Measurements from ENCODE around the gene CPT1B. TPM values are rescaled to one million over a fixed set of nuclear protein-coding genes. Genes with fewer than 3 reads are reported as not detected.
"Not testable (repeated sequence)": the region's sequence is repeated elsewhere in the genome, so short reads cannot be mapped to it uniquely, and the experiment has no call there.

CPT1B gene
- total RNA-seq, 1 donor from 2014 or later, result 118 TPM

DNA sequence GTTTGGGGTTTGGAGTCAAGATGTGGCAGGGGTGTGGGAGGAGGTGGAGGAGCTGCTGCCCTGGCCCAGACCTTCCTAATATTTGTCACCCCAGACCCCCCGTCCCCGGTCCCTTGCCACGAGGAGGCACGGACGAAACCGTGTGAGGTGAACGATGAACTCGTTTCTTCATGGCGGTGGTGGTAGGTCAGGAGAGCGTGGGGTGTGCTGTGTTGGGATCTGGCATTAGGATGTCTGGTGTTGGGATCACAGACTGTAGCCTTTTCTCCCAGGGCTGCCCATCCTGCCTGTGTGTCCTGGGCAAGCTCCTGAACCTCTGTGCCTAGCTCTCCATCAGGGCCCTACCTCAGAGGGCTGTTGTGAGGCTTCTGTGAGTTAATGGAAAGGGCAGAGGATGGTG lies 30.8 kb upstream of the CPT1B start:
- Mint-ChIP-seq H3K36me3 (ENCODE audit: unreplicated experiment) (peaks cover 6% of the 10 kb centered on the region), H3K4me3 (ENCODE audit: unreplicated experiment) (no peak overlapping the region), H3K4me1 (ENCODE audit: low read depth, unreplicated experiment) (no peaks in the 10 kb centered on the region), H3K27me3 (ENCODE audit: unreplicated experiment) (peaks cover 10% of the 10 kb centered on the region), H3K27ac (ENCODE audit: unreplicated experiment) (no peak overlapping the region), H3K9me3 (ENCODE audit: unreplicated experiment) (peaks cover 21% of the 10 kb centered on the region)
- TF ChIP-seq, protein P1, sequence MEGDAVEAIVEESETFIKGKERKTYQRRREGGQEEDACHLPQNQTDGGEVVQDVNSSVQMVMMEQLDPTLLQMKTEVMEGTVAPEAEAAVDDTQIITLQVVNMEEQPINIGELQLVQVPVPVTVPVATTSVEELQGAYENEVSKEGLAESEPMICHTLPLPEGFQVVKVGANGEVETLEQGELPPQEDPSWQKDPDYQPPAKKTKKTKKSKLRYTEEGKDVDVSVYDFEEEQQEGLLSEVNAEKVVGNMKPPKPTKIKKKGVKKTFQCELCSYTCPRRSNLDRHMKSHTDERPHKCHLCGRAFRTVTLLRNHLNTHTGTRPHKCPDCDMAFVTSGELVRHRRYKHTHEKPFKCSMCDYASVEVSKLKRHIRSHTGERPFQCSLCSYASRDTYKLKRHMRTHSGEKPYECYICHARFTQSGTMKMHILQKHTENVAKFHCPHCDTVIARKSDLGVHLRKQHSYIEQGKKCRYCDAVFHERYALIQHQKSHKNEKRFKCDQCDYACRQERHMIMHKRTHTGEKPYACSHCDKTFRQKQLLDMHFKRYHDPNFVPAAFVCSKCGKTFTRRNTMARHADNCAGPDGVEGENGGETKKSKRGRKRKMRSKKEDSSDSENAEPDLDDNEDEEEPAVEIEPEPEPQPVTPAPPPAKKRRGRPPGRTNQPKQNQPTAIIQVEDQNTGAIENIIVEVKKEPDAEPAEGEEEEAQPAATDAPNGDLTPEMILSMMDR (IDR thresholded peaks at IDR 0.05; ENCODE audit: partially characterized antibody, unreplicated experiment), result no peak
- no peak for DNase-seq

DNA sequence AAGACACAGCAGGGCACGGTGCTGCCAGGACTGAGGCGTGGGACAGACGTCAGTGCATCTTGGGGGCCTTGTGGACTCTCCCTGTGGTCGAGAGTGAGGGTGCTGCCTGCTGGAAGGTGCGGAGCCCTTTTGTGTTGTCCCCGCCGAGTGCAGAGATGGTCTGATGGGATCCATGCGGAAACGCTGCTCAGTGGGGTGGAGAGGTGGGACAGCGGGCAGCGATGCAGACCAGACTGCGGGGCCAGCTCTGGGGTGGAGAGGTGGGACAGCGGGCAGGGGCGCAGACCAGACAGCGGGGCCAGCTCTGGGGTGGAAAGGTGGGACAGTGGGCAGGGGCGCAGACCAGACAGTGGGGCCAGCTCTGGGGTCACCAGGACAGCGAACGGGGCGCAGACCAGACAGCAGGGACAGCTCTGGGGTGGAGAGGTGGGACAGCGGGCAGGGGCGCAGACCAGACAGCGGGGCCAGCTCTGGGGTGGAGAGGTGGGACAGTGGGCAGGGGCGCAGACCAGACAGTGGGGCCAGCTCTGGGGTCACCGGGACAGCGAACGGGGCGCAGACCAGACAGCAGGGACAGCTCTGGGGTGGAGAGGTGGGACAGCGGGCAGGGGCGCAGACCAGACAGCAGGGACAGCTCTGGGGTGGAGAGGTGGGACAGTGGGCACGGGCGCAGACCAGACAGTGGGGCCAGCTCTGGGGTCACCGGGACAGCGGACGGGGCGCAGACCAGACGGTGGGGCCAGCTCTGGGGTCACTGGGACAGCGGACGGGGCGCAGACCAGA lies 30.0 kb upstream of the CPT1B start:
- H3K27ac Mint-ChIP-seq (ENCODE audit: unreplicated experiment); H3K36me3 Mint-ChIP-seq (ENCODE audit: unreplicated experiment); H3K4me1 Mint-ChIP-seq (ENCODE audit: low read depth, unreplicated experiment); H3K27me3 Mint-ChIP-seq (ENCODE audit: unreplicated experiment); H3K4me3 Mint-ChIP-seq (ENCODE audit: unreplicated experiment); DNase-seq: not testable (repeated sequence)
- H3K9me3 Mint-ChIP-seq (ENCODE audit: unreplicated experiment), result peaks cover 19% of the 10 kb centered on the region

DNA sequence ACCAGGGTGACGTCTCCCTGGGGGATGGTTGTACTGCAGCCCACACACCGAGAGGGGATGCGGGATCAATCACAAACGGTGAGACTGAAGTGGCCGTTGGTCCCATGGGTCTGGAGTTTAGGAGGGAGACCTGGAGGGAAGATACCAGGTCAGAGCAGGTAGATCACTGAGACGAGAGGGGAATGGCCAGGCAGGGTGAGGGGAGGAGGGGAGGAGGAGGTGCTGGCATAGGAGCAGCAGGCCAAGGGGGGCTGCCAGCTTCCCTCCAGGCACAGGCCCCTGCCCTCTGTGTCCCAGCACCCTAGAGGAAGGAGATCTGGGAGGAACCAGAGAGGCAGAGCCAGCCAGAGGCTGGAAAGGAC lies 29.4 kb upstream of the CPT1B start:
- H3K9me3 Mint-ChIP-seq (ENCODE audit: unreplicated experiment), result peaks cover 19% of the 10 kb centered on the region
- peaks cover 11% of the 10 kb centered on the region for H3K27me3 Mint-ChIP-seq (ENCODE audit: unreplicated experiment)
- peaks cover 3% of the 10 kb centered on the region for H3K4me1 Mint-ChIP-seq (ENCODE audit: low read depth, unreplicated experiment)
- H3K27ac Mint-ChIP-seq (ENCODE audit: unreplicated experiment), result no peak overlapping the region
- TF ChIP-seq, protein P1 (IDR thresholded peaks at IDR 0.05; ENCODE audit: partially characterized antibody, unreplicated experiment), result no peak
- DNase-seq, result no peak
- H3K36me3 Mint-ChIP-seq (ENCODE audit: unreplicated experiment), result peaks cover 6% of the 10 kb centered on the region
- H3K4me3 Mint-ChIP-seq (ENCODE audit: unreplicated experiment), result no peak overlapping the region

DNA sequence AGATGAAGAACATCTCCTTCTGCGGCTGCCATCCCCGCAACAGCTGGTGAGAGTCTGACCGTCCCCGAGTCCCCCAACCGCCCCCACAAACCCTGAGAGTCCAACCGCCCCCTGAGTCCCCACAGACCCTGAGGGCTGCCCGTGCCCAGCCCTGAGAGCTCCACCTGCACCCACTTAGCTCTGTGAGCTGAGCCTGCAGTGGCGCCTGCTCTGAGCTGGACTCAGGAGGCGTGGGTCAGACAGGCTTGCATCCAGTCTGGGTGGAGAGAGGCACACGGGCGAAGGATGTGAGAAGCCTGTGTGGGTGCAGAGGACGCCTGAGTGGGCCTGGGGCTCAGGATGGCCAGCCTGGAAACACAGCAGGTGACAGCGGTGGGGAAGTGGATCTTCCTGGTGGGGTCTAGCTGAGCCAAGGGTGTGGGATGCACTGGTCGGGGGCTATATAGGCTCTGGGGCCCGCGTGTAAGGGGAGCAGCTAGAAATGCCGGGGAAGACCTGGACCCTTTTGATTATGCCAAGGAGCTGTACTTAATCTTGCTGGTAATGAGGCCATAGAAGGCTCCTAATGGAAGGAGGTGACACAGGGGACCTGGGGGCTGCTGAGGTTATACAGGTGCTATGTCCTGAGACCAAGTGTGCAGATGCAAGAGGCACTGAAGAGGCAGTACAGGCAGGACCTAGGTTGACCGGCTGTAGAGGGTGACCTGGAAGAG lies 28.9 kb upstream of the CPT1B start:
- peaks cover 18% of the 10 kb centered on the region for H3K9me3 Mint-ChIP-seq (ENCODE audit: unreplicated experiment)
- DNase-seq, result no peak
- peaks cover 14% of the 10 kb centered on the region for H3K27me3 Mint-ChIP-seq (ENCODE audit: unreplicated experiment)
- peaks cover 8% of the 10 kb centered on the region for H3K4me1 Mint-ChIP-seq (ENCODE audit: low read depth, unreplicated experiment)
- H3K27ac Mint-ChIP-seq (ENCODE audit: unreplicated experiment), result no peak overlapping the region
- TF ChIP-seq, protein P1 (IDR thresholded peaks at IDR 0.05; ENCODE audit: partially characterized antibody, unreplicated experiment), result no peak
- H3K36me3 Mint-ChIP-seq (ENCODE audit: unreplicated experiment), result peaks cover 6% of the 10 kb centered on the region
- H3K4me3 Mint-ChIP-seq (ENCODE audit: unreplicated experiment), result no peak overlapping the region

DNA sequence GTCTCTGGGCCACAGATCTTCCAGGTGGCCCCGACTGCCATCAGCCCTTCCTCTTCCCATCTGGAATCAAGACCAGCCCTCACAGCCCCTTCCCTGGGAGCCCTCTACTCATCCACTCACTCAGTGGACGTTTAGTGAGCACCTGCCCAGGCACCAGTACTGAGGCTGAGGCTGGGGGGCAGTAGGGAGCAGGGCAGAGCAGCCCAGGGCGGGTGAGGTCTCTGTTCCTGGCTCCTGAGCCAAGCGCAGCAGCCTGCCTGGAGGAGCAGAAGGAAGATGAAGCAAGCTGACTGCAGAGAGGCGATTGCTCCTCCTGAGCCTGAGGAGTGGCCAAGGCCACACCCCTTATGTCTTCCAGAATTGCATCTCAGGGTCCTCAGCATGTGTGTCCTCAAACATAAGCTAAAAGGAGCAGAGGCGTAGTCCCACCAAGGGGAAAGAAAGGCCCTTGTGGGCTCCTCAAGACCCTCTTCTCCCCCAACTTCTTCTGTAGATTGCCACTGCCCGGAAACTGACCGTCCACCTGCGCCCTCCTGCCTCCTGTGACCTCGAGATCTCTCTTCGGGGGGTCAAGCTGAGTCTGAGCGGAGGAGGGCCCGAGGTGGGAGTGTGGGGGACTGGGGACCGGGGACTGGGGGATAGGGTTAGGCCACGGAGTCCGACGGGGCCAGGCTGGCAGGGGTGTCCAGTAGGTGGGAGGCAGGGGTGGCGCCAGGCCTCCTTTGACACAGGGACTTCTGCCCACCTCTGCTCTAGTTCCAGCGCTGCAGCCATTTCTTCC lies 28.1 kb upstream of the CPT1B start:
- Mint-ChIP-seq H3K36me3 (ENCODE audit: unreplicated experiment) (peaks cover 5% of the 10 kb centered on the region), H3K27me3 (ENCODE audit: unreplicated experiment) (peaks cover 20% of the 10 kb centered on the region), H3K4me1 (ENCODE audit: low read depth, unreplicated experiment) (peaks cover 14% of the 10 kb centered on the region), H3K27ac (ENCODE audit: unreplicated experiment) (no peak overlapping the region), H3K4me3 (ENCODE audit: unreplicated experiment) (no peak overlapping the region), H3K9me3 (ENCODE audit: unreplicated experiment) (peaks cover 19% of the 10 kb centered on the region)
- TF ChIP-seq, protein P1 (IDR thresholded peaks at IDR 0.05; ENCODE audit: partially characterized antibody, unreplicated experiment), result no peak
- DNase-seq, result no peak

Measured in glutamatergic neuron (in vitro differentiated cells).